K562 (cell line): ENCODE results near the gene NFATC1.
A peak's percentile ranks its signal among the peaks of the same experiment; 100 is the strongest.

Experiments
- EZH2 ChIP-seq: IDR thresholded peaks from 2 replicates; pipeline ENCODE4 v1.6.1; 2012; ENCODE audit warnings: low read depth, mild to moderate bottlenecking, inconsistent platforms, low read length, borderline replicate concordance
- HES1 ChIP-seq: fragments of 450-650 bp; IDR thresholded peaks from 2 replicates; pipeline ENCODE4 v1.6.1; 2016; ENCODE audit warnings: low read depth, mild to moderate bottlenecking, moderate library complexity
- KDM1A ChIP-seq, 2 experiments: fragments of 450-650 bp; IDR thresholded peaks; 2 replicates each; pipeline ENCODE4 v1.6.1; 2016; ENCODE audit warnings: mild to moderate bottlenecking in 2 of 2
- MYC ChIP-seq, 2 experiments: fragments of 250-450 bp in 1 of 2; sonication (Bioruptor Pico) in 1 of 2; IDR thresholded peaks; 2 replicates each; pipeline versions ENCODE4 v1.5.1 to v1.6.1; 2012 to 2021; ENCODE audit warnings: low read depth in 2 of 2, borderline replicate concordance in 1 of 2, improper control_type of control experiment in 1 of 2, low read length in 1 of 2, mild to moderate bottlenecking in 1 of 2, moderate library complexity in 1 of 2
- NFATC3 ChIP-seq: fragments of 450-650 bp; IDR thresholded peaks from 2 replicates; pipeline ENCODE4 v1.6.1; 2017; ENCODE audit warnings: mild to moderate bottlenecking
- POLR2A ChIP-seq: fragments of 450-650 bp; conservative IDR thresholded peaks from 2 replicates; pipeline ENCODE4 v1.6.1; 2016
- RAD21 ChIP-seq, 2 experiments: fragments of 250-450 bp in 1 of 2; fragments of 450-650 bp in 1 of 2; sonication (Bioruptor Pico) in 1 of 2; formaldehyde crosslinking in 1 of 2; IDR thresholded peaks in 1 of 2; conservative IDR thresholded peaks in 1 of 2; 2 replicates each; pipeline versions ENCODE4 v1.4.0 to v1.8.0; 2020 to 2022; ENCODE audit warnings: mild to moderate bottlenecking in 2 of 2, moderate library complexity in 1 of 2
- RBBP5 ChIP-seq: fragments of 200-600 bp; sonication (generic); IDR thresholded peaks from 2 replicates; pipeline ENCODE4 v1.6.1; 2012; ENCODE audit warnings: borderline replicate concordance, mild to moderate bottlenecking, low read length, control low read depth, inconsistent platforms; ENCODE audit not compliant: insufficient read depth, poor library complexity, severe bottlenecking
- REST ChIP-seq, 2 experiments: fragments of 450-650 bp; formaldehyde crosslinking in 1 of 2; IDR thresholded peaks; 2 replicates each; pipeline versions ENCODE4 v1.4.0 to v1.6.1; 2014 to 2020; ENCODE audit warnings: mild to moderate bottlenecking in 2 of 2, borderline replicate concordance in 1 of 2, low read depth in 1 of 2
- SRSF1 ChIP-seq: fragments of 200-400 bp; formaldehyde crosslinking; IDR thresholded peaks from 2 replicates; pipeline ENCODE4 v1.6.1; 2017; ENCODE audit warnings: mild to moderate bottlenecking, low read depth, low read length, moderate library complexity
- TEAD1 ChIP-seq, 2 experiments: fragments of 450-650 bp in 1 of 2; sonication (generic) in 1 of 2; formaldehyde crosslinking; IDR thresholded peaks; 2 replicates each; pipeline versions ENCODE4 v1.4.0 to v1.8.0; 2020 to 2022; ENCODE audit warnings: mild to moderate bottlenecking in 2 of 2, missing genetic modification reagents in 1 of 2

GRCh38 chr18:79515944-79516351 is 120.2 kb downstream of the NFATC1 start:
- TF ChIP-seq RAD21 (CRISPR knock-in tag; conservative IDR thresholded peaks at IDR 0.05 in 1 of 2, IDR thresholded peaks at IDR 0.05 in 1 of 2) = no peak
- no peak for TF ChIP-seq POLR2A
- peak in 1 of 2 experiments; percentile 52; a peak in 1 of 4 replicates for TF ChIP-seq TEAD1 (CRISPR knock-in tag; IDR thresholded peaks at IDR 0.05)
- TF ChIP-seq NFATC3 = no peak
- peak; percentile 41; the same call in 1 of the 2 replicates for TF ChIP-seq MYC (IDR thresholded peaks at IDR 0.05; ENCODE audit: low read depth, low read length)
- TF ChIP-seq MYC (CRISPR knock-in tag; IDR thresholded peaks at IDR 0.05; ENCODE audit: borderline replicate concordance, low read depth) = no peak
- no peak for TF ChIP-seq HES1
- no peak for TF ChIP-seq KDM1A (IDR thresholded peaks at IDR 0.05)
- no peak for TF ChIP-seq REST (IDR thresholded peaks at IDR 0.05; ENCODE audit: borderline replicate concordance)
- no peak for TF ChIP-seq REST (CRISPR knock-in tag; IDR thresholded peaks at IDR 0.05; ENCODE audit: low read depth)
- no peak for TF ChIP-seq EZH2
- TF ChIP-seq RBBP5 = no peak
- TF ChIP-seq SRSF1 = no peak
